Stomach (tissue), 19 donors: ENCODE data around the gene CYP2J2. TPM values are rescaled to one million over a fixed set of nuclear protein-coding genes. Genes with fewer than 3 reads are reported as not detected.
"Not testable (repeated sequence)": the region's sequence is repeated elsewhere in the genome, so short reads cannot be mapped to it uniquely, and the experiment has no call there.

Source experiments
- DNase-seq, 2 donors: peaks; one replicate each; pipeline versions ENCODE4 v3.0.0 to v3.0.0-alpha.2; 2013 to 2019
- H3K27ac ChIP-seq, 5 donors: fragments of 200-600 bp in 4 of 5; sonication (generic) in 4 of 5; one replicate each; pipeline ENCODE4 v1.5.1; 2013 to 2019; ENCODE audit warnings: mild to moderate bottlenecking in 1 of 5, moderate library complexity in 1 of 5
- H3K27me3 ChIP-seq, 3 donors: fragments of 200-600 bp; sonication (generic); one replicate each; pipeline ENCODE4 v1.5.1; 2017 to 2019; ENCODE audit warnings: mixed run types in 1 of 3
- H3K36me3 ChIP-seq, 4 donors: fragments of 200-600 bp; sonication (generic); 1 replicate in 3 of 4; 2 replicates in 1 of 4; pipeline ENCODE4 v1.5.1; 2016 to 2019
- H3K4me1 ChIP-seq, 4 donors: fragments of 200-600 bp; sonication (generic); one replicate each; pipeline ENCODE4 v1.5.1; 2016 to 2019
- H3K4me3 ChIP-seq, 4 donors: fragments of 200-600 bp; sonication (generic) in 3 of 4; one replicate each; pipeline ENCODE4 v1.5.1; 2016 to 2019; ENCODE audit warnings: mild to moderate bottlenecking in 1 of 4
- H3K9me3 ChIP-seq, 4 donors: fragments of 200-600 bp; sonication (generic); one replicate each; pipeline ENCODE4 v1.5.1; 2016 to 2019
- CTCF ChIP-seq, 7 experiments: fragments of 450-650 bp in 4 of 7; fragments of 200-600 bp in 3 of 7; sonication (generic) in 3 of 7; IDR thresholded peaks; one replicate each; pipeline ENCODE4 v1.5.1; 2016 to 2019; ENCODE audit warnings: antibody characterized with exemption in 7 of 7, control low read depth in 2 of 7, mild to moderate bottlenecking in 1 of 7
- EP300 ChIP-seq: sonication (generic); formaldehyde crosslinking; IDR thresholded peaks from one replicate; pipeline ENCODE4 v1.6.1; 2017; ENCODE audit warnings: antibody characterized with exemption
- POLR2A ChIP-seq, 4 donors: fragments of 450-650 bp; IDR thresholded peaks; one replicate each; pipeline ENCODE4 v1.6.1; 2016; ENCODE audit warnings: antibody characterized with exemption in 4 of 4, control low read depth in 2 of 4, mild to moderate bottlenecking in 1 of 4, moderate library complexity in 1 of 4
- POLR2AphosphoS5 ChIP-seq, 3 donors: sonication (generic); formaldehyde crosslinking; IDR thresholded peaks; one replicate each; pipeline ENCODE4 v1.6.1; 2016; ENCODE audit warnings: antibody characterized with exemption in 3 of 3
- WGBS, 5 donors: extraction: QIAGEN DNeasy Blood & Tissue Kit in 3 of 5; methylation state at CpG; one replicate each; pipeline versions ENCODE4 v1.1.5 to v1.1.7; 2013 to 2018; 5-methylcytosine and 5-hydroxymethylcytosine counted together
- intact Hi-C: fragments of 100-400 bp; cut with DNase I; formaldehyde crosslinking; loops from one replicate; pipeline ENCODE4 v1.15.1; 2023; ENCODE audit warnings: low total_unique reads
- long read RNA-seq, 10 donors: transcript quantifications; one replicate each; lab custom pipeline, GENCODE V29; 2026
- polyA plus RNA-seq, 3 donors: library from polyadenylated mRNA; stranded (reverse); fragments of 200-250 nt; gene quantifications; one replicate each; pipeline ENCODE4 v1.2.3, GENCODE V29; 2013
- total RNA-seq, 5 donors: library from RNA; depleted of rRNA; stranded (reverse); fragments of >200 nt; gene quantifications; one replicate each; pipeline versions ENCODE4 v1.1.0 to v1.2.3, GENCODE V29; 2014 to 2016
- donor health status: healthy with polysubstance abuse.
- donor health status: Bipolar disorder and iron deficiency.
- donor health status: healthy.

CYP2J2 gene
- 10 to 100 TPM in 1 of 5 donors, 1 to 10 TPM in 4; 1.0 to 13.6 (median 3.5) TPM for total RNA-seq
- polyA plus RNA-seq, result 1 to 10 TPM in 2 of 3 donors, not detected in 1; 2.7 to 7.3 TPM
- long read RNA-seq, donor 1, result 0 reads
- long read RNA-seq, donor 2, result 0 reads
- long read RNA-seq, donor 3, result 0 reads
- long read RNA-seq, donor 4, result 0 reads
- long read RNA-seq, donor 5, result 0 reads
- long read RNA-seq, donor 6, result 0 reads
- long read RNA-seq, donor 7, partial matches to known transcripts, result 0 of 1 reads
- long read RNA-seq, donor 7, other reads (novel, unspliced or antisense), result 0 of 1 reads
- long read RNA-seq, donor 8, result 0 reads
- long read RNA-seq, donor 9, result 0 reads
- long read RNA-seq, donor 10, result 0 reads

GRCh38 chr1:59926381-59927123 lies at the start of gene CYP2J2:
TSS of gene CYP2J2 (minus strand) at chr1:59926773. CDS start at chr1:59926746, 27 bp downstream.
- Histone ChIP-seq H3K27me3 (peaks cover 0 to 35% (median 8%) of the 10 kb centered on the region in 3 donors), H3K4me1 (peaks cover 0 to 16% (median 12%) of the 10 kb centered on the region in 4 donors), H3K27ac (peak within 1 kb of the TSS in 4 of 5 donors; percentile 50 to 65 (median 59)), H3K4me3 (peak within 1 kb of the TSS; percentile 47 to 71 (median 54)), H3K36me3 (no peaks in the 10 kb centered on the region), H3K9me3 (peaks cover 0 to 17% (median 0%) of the 10 kb centered on the region in 4 donors)
- TF ChIP-seq CTCF (IDR thresholded peaks at IDR 0.05), result no peak
- no peak for TF ChIP-seq POLR2AphosphoS5 (IDR thresholded peaks at IDR 0.05)
- TF ChIP-seq EP300, result no peak
- TF ChIP-seq POLR2A (IDR thresholded peaks at IDR 0.05), result no peak
- peak; percentile 70 to 86 for DNase-seq
- 1 to 3% (median 2%) methylated on average over 25 to 42 of the region's 42 CpGs for WGBS, 5 donors
- intact Hi-C loops, result no loop called here

- H3K4me3 ChIP-seq, result no peak overlapping the region
- intact Hi-C loops, result no loop called here
- 67 to 87% (median 85%) methylated on average over 1 of the region's 1 CpG for WGBS, 5 donors
- H3K36me3 ChIP-seq, result no peaks in the 10 kb centered on the region
- H3K4me1 ChIP-seq, result peaks cover 0 to 21% (median 13%) of the 10 kb centered on the region in 4 donors
- TF ChIP-seq POLR2AphosphoS5 (IDR thresholded peaks at IDR 0.05) (no peak), POLR2A (IDR thresholded peaks at IDR 0.05) (no peak), CTCF (IDR thresholded peaks at IDR 0.05) (no peak), EP300 (no peak)
- H3K9me3 ChIP-seq, result no peaks in the 10 kb centered on the region
- H3K27ac ChIP-seq, result no peak overlapping the region
- peaks cover 0 to 10% (median 0%) of the 10 kb centered on the region in 3 donors for H3K27me3 ChIP-seq
- DNase-seq, result no peak
These were observed 47.1 kb upstream of the CYP2J2 start for GRCh38 chr1:59973719-59974118.

- peak overlapping the region in 1 of 5 donors; percentile 5 for H3K27ac ChIP-seq
- no peak for TF ChIP-seq EP300
- no peak for TF ChIP-seq CTCF (IDR thresholded peaks at IDR 0.05)
- no peak for TF ChIP-seq POLR2A (IDR thresholded peaks at IDR 0.05)
- no peak for TF ChIP-seq POLR2AphosphoS5 (IDR thresholded peaks at IDR 0.05)
- 76 to 85% (median 82%) methylated on average over 19 to 20 of the region's 20 CpGs for WGBS, 5 donors
- peaks cover 0 to 10% (median 0%) of the 10 kb centered on the region in 3 donors for H3K27me3 ChIP-seq
- H3K4me3 ChIP-seq, result no peak overlapping the region
- peaks cover 1 to 23% (median 15%) of the 10 kb centered on the region in 4 donors for H3K4me1 ChIP-seq
- peak in 1 of 2 donors; percentile 67 for DNase-seq
- H3K36me3 ChIP-seq, result no peaks in the 10 kb centered on the region
- H3K9me3 ChIP-seq, result no peaks in the 10 kb centered on the region
- intact Hi-C loops, result no loop called here
These were observed 45.8 kb upstream of the CYP2J2 start for GRCh38 chr1:59972216-59972927.

- no peaks in the 10 kb centered on the region for H3K36me3 ChIP-seq
- TF ChIP-seq CTCF (IDR thresholded peaks at IDR 0.05), result peak in 5 of 7 experiments; percentile 75 to 85 (median 83)
- no peak for TF ChIP-seq POLR2AphosphoS5 (IDR thresholded peaks at IDR 0.05)
- no peak for TF ChIP-seq POLR2A (IDR thresholded peaks at IDR 0.05)
- TF ChIP-seq EP300, result no peak
- WGBS, 5 donors, result 8 to 14% (median 11%) methylated on average over 19 of the region's 19 CpGs
- no peaks in the 10 kb centered on the region for H3K9me3 ChIP-seq
- H3K27ac ChIP-seq, result peak overlapping the region in 1 of 5 donors; percentile 5
- DNase-seq, result peak; percentile 72 to 91
- peaks cover 10 to 25% (median 19%) of the 10 kb centered on the region in 4 donors for H3K4me1 ChIP-seq
- intact Hi-C loops, result no loop called here
- peaks cover 0 to 8% (median 0%) of the 10 kb centered on the region in 3 donors for H3K27me3 ChIP-seq
- H3K4me3 ChIP-seq, result no peak overlapping the region
These were observed 44.9 kb upstream of the CYP2J2 start for GRCh38 chr1:59971464-59971911.

GRCh38 chr1:59969542-59970175 lies 43.1 kb upstream of the CYP2J2 start:
- H3K27me3 ChIP-seq, H3K27ac ChIP-seq, H3K36me3 ChIP-seq, DNase-seq, intact Hi-C loops, H3K4me3 ChIP-seq, H3K9me3 ChIP-seq: not testable (repeated sequence)
- 96 to 98% (median 98%) methylated on average over 21 to 42 of the region's 42 CpGs for WGBS, 5 donors
- H3K4me1 ChIP-seq, result peaks cover 11 to 24% (median 18%) of the 10 kb centered on the region in 4 donors

GRCh38 chr1:59968746-59969145 lies 42.2 kb upstream of the CYP2J2 start:
- H3K27ac ChIP-seq, DNase-seq, H3K4me3 ChIP-seq, H3K27me3 ChIP-seq, H3K9me3 ChIP-seq, intact Hi-C loops, H3K36me3 ChIP-seq: not testable (repeated sequence)
- peaks cover 11 to 24% (median 18%) of the 10 kb centered on the region in 4 donors for H3K4me1 ChIP-seq
- WGBS, 5 donors, result 88 to 95% (median 91%) methylated on average over 17 of the region's 17 CpGs
